Neural cell (in vitro differentiated cells): Measurements from ENCODE around the gene TMEM218. TPM values are rescaled to one million over a fixed set of nuclear protein-coding genes. Genes with fewer than 3 reads are reported as not detected.

Experiments
- H2AFZ ChIP-seq: fragments of 200-600, 300-800 bp; sonication (generic), shearing (Covaris generic); 2 replicates; pipeline ENCODE4 v1.6.0; 2014; ENCODE audit warnings: low read depth, mild to moderate bottlenecking, antibody characterized with exemption, low read length, moderate library complexity
- H3F3A ChIP-seq: fragments of 200-600 bp; shearing (Covaris generic); 2 replicates; pipeline ENCODE4 v1.6.1; 2016; ENCODE audit warnings: mild to moderate bottlenecking, moderate library complexity, mixed read lengths, antibody characterized with exemption, low read length; ENCODE audit not compliant: insufficient read depth, poor library complexity, severe bottlenecking
- H3K27ac ChIP-seq: fragments of 200-600, 300-800 bp; sonication (generic), shearing (Covaris generic); 2 replicates; pipeline ENCODE4 v1.5.1; 2014; ENCODE audit warnings: mild to moderate bottlenecking, low read length, moderate library complexity
- H3K27me3 ChIP-seq: fragments of 300-800, 200-600 bp; sonication (generic), shearing (Covaris generic); 2 replicates; pipeline ENCODE4 v1.6.0; 2014; ENCODE audit warnings: mild to moderate bottlenecking, low read depth, low read length, moderate library complexity; ENCODE audit not compliant: insufficient read depth
- H3K36me3 ChIP-seq: fragments of 300-800, 200-600 bp; sonication (generic), shearing (Covaris generic); 2 replicates; pipeline ENCODE4 v1.5.1; 2014; ENCODE audit warnings: mild to moderate bottlenecking, antibody characterized with exemption, low read length, moderate library complexity; ENCODE audit not compliant: insufficient read depth
- H3K4me2 ChIP-seq: fragments of 300-800, 200-600 bp; sonication (generic), shearing (Covaris generic); 2 replicates; pipeline ENCODE4 v1.6.0; 2014; ENCODE audit warnings: mild to moderate bottlenecking, low read length
- H3K4me3 ChIP-seq: fragments of 300-800, 200-600 bp; sonication (generic), shearing (Covaris generic); 2 replicates; pipeline ENCODE4 v1.5.1; 2014; ENCODE audit warnings: mild to moderate bottlenecking, low read length, moderate library complexity
- H3K79me2 ChIP-seq: fragments of 200-600 bp; shearing (Covaris generic); replicated peaks from 2 replicates; pipeline ENCODE4 v1.6.0; 2014; ENCODE audit warnings: mild to moderate bottlenecking, low read length, moderate library complexity; ENCODE audit not compliant: insufficient read depth
- H3K9ac ChIP-seq: fragments of 300-800, 200-600 bp; sonication (generic), shearing (Covaris generic); 2 replicates; pipeline ENCODE4 v1.6.1; 2016; ENCODE audit warnings: mild to moderate bottlenecking, low read length, mixed read lengths
- H3K9me2 ChIP-seq: fragments of 200-600 bp; shearing (Covaris generic); 2 replicates; pipeline ENCODE4 v1.6.1; 2016; ENCODE audit warnings: mild to moderate bottlenecking, low read length, mixed read lengths; ENCODE audit not compliant: insufficient read depth
- H3K9me3 ChIP-seq: fragments of 200-600, 300-800 bp; sonication (generic), shearing (Covaris generic); 2 replicates; pipeline ENCODE4 v1.6.1; 2016; ENCODE audit warnings: mild to moderate bottlenecking, mixed run types, low read length, moderate library complexity, mixed read lengths
- H4K20me1 ChIP-seq: fragments of 200-600 bp; shearing (Covaris generic); 2 replicates; pipeline ENCODE4 v1.6.1; 2016; ENCODE audit warnings: mild to moderate bottlenecking, mixed run types; ENCODE audit not compliant: insufficient read depth
- CTCF ChIP-seq: fragments of 450-650 bp; IDR thresholded peaks from 2 replicates; pipeline ENCODE4 v1.5.1; 2014; ENCODE audit warnings: antibody characterized with exemption, mild to moderate bottlenecking, moderate library complexity; ENCODE audit not compliant: poor library complexity, severe bottlenecking
- EP300 ChIP-seq: fragments of 450-650 bp; conservative IDR thresholded peaks from 2 replicates; pipeline ENCODE4 v1.6.1; 2014; ENCODE audit warnings: antibody characterized with exemption, mild to moderate bottlenecking, moderate library complexity; ENCODE audit not compliant: poor library complexity, severe bottlenecking
- EZH2 ChIP-seq: fragments of 200-600, 300-800 bp; shearing (Covaris generic), sonication (generic); IDR thresholded peaks from 2 replicates; pipeline ENCODE4 v1.6.1; 2014; ENCODE audit warnings: antibody characterized with exemption, low read length, borderline replicate concordance, mild to moderate bottlenecking; ENCODE audit not compliant: insufficient read depth, poor library complexity, severe bottlenecking
- MXI1 ChIP-seq: fragments of 450-650 bp; conservative IDR thresholded peaks from 2 replicates; pipeline ENCODE4 v1.6.1; 2014; ENCODE audit warnings: antibody characterized with exemption, mild to moderate bottlenecking; ENCODE audit not compliant: poor library complexity, severe bottlenecking
- POLR2AphosphoS5 ChIP-seq: IDR thresholded peaks from 2 replicates; pipeline ENCODE4 v1.6.1; 2012
- RAD21 ChIP-seq: fragments of 450-650 bp; conservative IDR thresholded peaks from 2 replicates; pipeline ENCODE4 v1.6.1; 2014; ENCODE audit warnings: antibody characterized with exemption, mild to moderate bottlenecking, moderate library complexity
- REST ChIP-seq: IDR thresholded peaks from 2 replicates; pipeline ENCODE4 v1.6.1; 2012; ENCODE audit warnings: borderline replicate concordance
- SMC3 ChIP-seq: fragments of 450-650 bp; conservative IDR thresholded peaks from 2 replicates; pipeline ENCODE4 v1.6.1; 2014; ENCODE audit warnings: antibody characterized with exemption, mild to moderate bottlenecking, moderate library complexity; ENCODE audit not compliant: poor library complexity
- TAF1 ChIP-seq: IDR thresholded peaks from 2 replicates; pipeline ENCODE4 v1.6.1; 2012; ENCODE audit warnings: low read depth
- polyA plus RNA-seq: library from polyadenylated mRNA; depleted of rRNA; stranded (reverse); fragments of >200 nt; gene quantifications from 2 replicates; pipeline ENCODE4 v1.2.3, GENCODE V29; 2014

The TMEM218 gene
- polyA plus RNA-seq, 1 donor from 2014 or later = 70.0 TPM

GRCh38 chr11:125062218-125062930, 49.1 kb downstream of the TMEM218 start:
- Histone ChIP-seq H3K27ac (no peak overlapping the region), H3K9ac (peak overlapping the region; percentile 26), H3K9me3 (no peaks in the 10 kb centered on the region), H3K4me3 (peak overlapping the region; percentile 66), H3K4me2 (no peak overlapping the region), H3K36me3 (no peaks in the 10 kb centered on the region), H3K9me2 (no peaks in the 10 kb centered on the region), H4K20me1 (no peaks in the 10 kb centered on the region), H3K27me3 (peaks cover 55% of the 10 kb centered on the region), H3F3A (no peaks in the 10 kb centered on the region), H3K79me2 (no peaks in the 10 kb centered on the region), H2AFZ (no peak overlapping the region)
- TF ChIP-seq CTCF = no peak
- no peak for TF ChIP-seq EZH2
- no peak for TF ChIP-seq POLR2AphosphoS5
- TF ChIP-seq REST = no peak
- TF ChIP-seq TAF1 = no peak
- TF ChIP-seq EP300 = no peak
- no peak for TF ChIP-seq MXI1
- TF ChIP-seq SMC3 = no peak
- no peak for TF ChIP-seq RAD21

- no peaks in the 10 kb centered on the region for H4K20me1 ChIP-seq
- peaks cover 54% of the 10 kb centered on the region for H3K27me3 ChIP-seq
- TF ChIP-seq POLR2AphosphoS5 (no peak), EZH2 (no peak), TAF1 (no peak), MXI1 (no peak), CTCF (no peak), EP300 (no peak), RAD21 (no peak), SMC3 (no peak), REST (no peak)
Observed at GRCh38 chr11:125061281-125061680, 50.1 kb downstream of the TMEM218 start.

More at GRCh38 chr11:125061281-125061680, 50.1 kb downstream of the TMEM218 start:
- no peaks in the 10 kb centered on the region for H3F3A ChIP-seq
- no peaks in the 10 kb centered on the region for H3K79me2 ChIP-seq
- no peaks in the 10 kb centered on the region for H3K9me2 ChIP-seq
- H3K9me3 ChIP-seq = no peaks in the 10 kb centered on the region
- H3K4me2 ChIP-seq = no peak overlapping the region
- no peak overlapping the region for H3K9ac ChIP-seq
- H3K27ac ChIP-seq = no peak overlapping the region
- no peak overlapping the region for H2AFZ ChIP-seq
- no peaks in the 10 kb centered on the region for H3K36me3 ChIP-seq
- no peak overlapping the region for H3K4me3 ChIP-seq
